Fibroblast of mammary gland (primary cell): ENCODE measurements around the gene SMG6.

ENCODE experiments used
- DNase-seq: peaks from one replicate; pipeline ENCODE4 v3.0.0-alpha.2; 2010; ENCODE audit warnings: low read depth
- H3K4me3 ChIP-seq: 2 replicates; pipeline ENCODE4 v1.5.1; 2011; ENCODE audit warnings: low read depth, mild to moderate bottlenecking, low read length, moderate library complexity; ENCODE audit not compliant: control insufficient read depth
- TF ChIP-seq, protein P1 (sequence below): conservative IDR thresholded peaks from 2 replicates; pipeline ENCODE4 v1.5.1; 2011; ENCODE audit warnings: low read depth, low read length, inconsistent platforms; ENCODE audit not compliant: control insufficient read depth, insufficient read depth

SMG6 gene

DNA sequence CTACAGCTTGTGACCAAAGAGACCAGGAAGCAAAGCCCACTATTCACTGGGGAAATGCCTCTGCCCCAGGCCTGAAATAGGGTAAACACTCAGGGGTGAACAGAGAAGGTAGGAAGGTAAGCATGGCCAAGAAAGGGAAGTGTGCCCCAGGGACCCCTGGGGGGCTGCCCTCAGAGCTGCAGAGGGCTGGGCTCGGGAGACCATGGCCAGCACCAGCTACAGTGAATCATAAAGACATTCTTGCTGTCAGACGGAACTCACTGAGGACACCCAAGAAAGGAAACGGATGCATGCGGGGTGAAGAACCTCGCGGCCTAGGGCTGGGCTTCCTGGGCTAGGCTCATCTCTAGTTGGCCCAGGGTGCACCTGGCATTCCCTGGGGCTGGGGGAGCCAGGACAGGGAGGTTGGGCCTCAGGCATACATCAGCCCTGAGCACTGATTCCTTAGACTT lies 239.0 kb downstream of the SMG6 start:
- TF ChIP-seq, protein P1, sequence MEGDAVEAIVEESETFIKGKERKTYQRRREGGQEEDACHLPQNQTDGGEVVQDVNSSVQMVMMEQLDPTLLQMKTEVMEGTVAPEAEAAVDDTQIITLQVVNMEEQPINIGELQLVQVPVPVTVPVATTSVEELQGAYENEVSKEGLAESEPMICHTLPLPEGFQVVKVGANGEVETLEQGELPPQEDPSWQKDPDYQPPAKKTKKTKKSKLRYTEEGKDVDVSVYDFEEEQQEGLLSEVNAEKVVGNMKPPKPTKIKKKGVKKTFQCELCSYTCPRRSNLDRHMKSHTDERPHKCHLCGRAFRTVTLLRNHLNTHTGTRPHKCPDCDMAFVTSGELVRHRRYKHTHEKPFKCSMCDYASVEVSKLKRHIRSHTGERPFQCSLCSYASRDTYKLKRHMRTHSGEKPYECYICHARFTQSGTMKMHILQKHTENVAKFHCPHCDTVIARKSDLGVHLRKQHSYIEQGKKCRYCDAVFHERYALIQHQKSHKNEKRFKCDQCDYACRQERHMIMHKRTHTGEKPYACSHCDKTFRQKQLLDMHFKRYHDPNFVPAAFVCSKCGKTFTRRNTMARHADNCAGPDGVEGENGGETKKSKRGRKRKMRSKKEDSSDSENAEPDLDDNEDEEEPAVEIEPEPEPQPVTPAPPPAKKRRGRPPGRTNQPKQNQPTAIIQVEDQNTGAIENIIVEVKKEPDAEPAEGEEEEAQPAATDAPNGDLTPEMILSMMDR, result no peak
- no peak overlapping the region for H3K4me3 ChIP-seq
- DNase-seq, result peak; percentile 66

DNA sequence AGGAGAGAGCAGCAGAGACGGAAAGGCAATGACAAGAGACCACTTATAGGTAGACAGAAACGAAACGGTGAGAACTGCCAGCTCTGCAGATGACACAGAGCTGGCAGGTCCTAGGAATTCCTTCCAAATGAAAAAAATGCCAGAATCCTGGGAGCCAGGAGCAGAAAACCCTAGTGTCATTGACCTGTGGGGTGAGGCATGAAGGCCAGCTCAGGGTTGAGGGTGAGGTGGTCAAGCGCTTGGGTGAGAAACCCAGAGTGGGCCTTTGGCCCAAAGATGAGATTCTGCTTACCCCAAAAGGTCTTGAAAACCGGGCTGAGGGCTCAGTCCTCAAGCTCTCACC lies 239.5 kb downstream of the SMG6 start:
- no peak for DNase-seq

DNA sequence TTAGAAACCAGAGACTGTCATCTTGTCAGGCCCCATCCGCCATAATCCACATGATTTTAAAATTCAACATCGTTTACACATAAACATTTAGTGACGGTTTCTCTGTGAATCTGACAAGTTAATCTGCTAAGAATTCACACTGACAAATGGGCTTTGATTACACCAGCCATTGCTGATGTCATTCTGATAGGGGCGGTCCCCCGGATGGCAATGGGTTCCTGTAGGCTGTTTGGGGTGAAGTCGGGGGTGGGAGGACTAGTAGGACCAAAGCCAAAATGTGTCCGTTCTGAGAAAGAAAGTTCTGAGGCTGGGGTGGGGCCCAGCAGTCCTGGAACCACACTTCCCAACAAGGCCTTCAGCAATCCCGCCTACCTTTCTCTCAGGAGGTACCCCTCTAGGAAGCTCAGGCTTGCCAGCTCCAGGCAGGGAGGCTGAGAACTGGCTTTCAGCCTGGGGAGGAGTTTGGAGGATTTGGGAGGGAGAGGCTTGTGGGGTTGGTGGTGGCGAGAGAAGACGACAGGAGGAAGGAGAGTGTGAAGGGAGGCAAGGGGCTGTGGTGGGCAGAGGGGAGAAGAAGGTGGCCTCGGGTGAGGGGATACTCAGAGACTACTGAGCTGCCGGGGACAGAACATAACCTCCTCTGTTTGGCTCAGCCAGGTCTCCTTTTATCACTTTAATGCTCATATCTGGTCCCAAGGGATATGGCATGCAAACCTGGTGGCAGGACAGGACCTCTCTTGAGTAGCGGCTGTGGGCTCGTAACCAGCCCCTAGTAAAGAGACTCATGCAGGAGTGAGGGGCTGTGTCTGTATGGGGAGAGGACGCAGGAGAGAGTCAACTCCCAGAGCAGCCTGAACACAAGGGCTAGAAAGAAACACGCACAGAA lies 240.1 kb downstream of the SMG6 start:
- peak; percentile 88 for DNase-seq
- H3K4me3 ChIP-seq, result no peak overlapping the region
- TF ChIP-seq, protein P1, result no peak

More for the DNA sequence above, 239.5 kb downstream of the SMG6 start:
- TF ChIP-seq, protein P1, result no peak
- no peak overlapping the region for H3K4me3 ChIP-seq

DNA sequence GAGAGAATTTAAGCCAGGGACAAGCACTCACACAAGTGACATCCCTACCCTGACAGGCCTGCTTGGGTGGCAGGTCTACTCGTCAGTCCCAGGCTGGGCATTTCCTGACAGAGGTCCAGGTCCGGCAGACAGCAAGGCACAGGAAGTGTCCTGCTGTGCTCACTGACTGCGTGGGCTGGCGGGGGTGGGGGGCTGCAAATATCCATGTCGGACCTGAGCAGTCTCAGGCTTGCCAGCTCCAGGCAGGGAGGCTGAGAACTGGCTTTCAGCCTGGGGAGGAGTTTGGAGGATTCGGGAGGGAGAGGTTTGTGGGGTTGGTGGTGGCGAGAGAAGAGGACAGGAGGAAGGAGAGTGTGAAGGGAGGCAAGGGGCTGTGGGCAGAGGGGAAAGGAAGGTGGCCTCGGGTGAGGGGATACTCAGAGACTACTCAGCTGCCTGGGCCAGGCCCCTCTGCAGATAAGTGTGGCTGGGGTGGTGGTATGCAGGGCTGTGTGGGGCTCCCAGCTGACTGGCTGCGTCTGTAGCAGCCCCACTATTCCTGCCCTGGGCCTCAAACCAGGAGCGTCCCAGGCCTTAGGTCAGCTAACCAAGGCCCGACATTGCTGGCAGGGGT lies 240.9 kb downstream of the SMG6 start:
- no peak for DNase-seq
- H3K4me3 ChIP-seq, result no peak overlapping the region
- TF ChIP-seq, protein P1, result no peak

DNA sequence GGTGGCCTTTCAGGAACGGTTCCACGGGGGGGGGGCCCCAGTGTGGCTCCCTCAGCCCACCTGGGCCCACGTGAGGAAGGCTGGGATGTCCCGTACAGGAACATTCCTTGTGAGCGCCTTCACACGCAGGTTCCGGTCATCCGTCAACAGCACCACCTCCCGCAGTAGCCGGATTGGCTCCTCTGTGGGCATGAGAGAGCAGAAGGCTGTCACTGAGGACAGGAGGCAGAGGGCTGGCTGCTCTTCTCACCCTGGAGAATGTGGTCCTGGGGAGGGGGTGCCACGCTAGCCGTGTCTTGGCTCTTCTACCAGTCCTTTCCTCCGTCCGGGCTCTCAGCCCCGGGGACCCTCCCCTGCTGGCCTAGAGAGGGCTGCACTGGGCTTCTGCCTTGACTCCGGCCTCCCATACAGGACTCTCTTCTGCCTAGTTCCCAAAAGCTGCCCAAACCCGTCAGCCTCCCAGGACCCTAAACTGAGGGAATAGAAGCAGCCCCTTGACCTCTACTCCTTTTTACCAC lies 242.1 kb downstream of the SMG6 start:
- TF ChIP-seq, protein P1, result no peak
- DNase-seq, result no peak
- no peak overlapping the region for H3K4me3 ChIP-seq

DNA sequence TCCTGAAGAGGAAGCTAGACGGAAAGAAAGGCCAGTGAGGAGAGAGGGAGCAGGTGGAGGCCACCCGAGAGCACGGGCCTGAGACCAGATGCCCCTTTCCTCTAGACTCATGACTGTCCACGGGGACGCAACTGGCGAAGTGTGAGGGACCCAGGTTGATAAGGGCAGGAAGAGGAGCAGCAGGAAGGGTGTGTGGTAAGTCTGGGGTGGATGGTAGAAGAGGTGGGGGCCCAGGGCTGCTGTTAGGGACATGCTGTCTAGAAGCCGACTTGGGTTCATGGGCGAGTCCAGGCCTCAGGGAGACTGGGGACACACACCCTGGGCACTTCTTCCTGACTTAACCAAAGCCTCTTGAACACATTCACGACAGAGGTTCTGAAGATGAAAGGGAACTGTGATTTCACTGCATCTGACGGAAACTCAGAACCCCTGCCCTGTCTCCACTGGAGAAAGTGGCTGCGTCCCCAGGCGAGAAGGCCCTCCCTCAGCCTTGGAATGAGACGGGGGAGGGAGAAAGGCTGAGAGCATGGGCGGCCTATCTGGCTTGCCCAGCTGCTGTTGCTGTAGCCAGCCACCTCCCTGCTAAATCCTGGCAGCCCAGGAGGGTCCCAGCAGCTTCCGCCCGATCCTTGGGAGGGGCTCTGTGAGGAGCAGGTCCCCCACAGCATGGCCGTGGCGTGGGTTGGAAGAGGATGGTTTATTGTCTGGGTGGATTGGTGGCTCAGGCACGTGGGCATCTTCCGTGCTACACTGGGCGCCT lies 242.7 kb downstream of the SMG6 start:
- TF ChIP-seq, protein P1, result no peak
- no peak for DNase-seq
- H3K4me3 ChIP-seq, result no peak overlapping the region
